OCI-M1 (cell line): Measurements from ENCODE around the gene B3GAT1.

Experiments used
- DNase-seq: peaks from one replicate; lab custom pipeline; 2025; lab: John Stamatoyannopoulos, UW

The B3GAT1 gene

GRCh38 chr11:134441706-134442105, 29.7 kb upstream of the B3GAT1 start:
- no peak for DNase-seq

GRCh38 chr11:134441281-134441680, 29.2 kb upstream of the B3GAT1 start:
- no peak for DNase-seq

- no peak for DNase-seq
Observed at GRCh38 chr11:134440851-134441250, 28.8 kb upstream of the B3GAT1 start.

GRCh38 chr11:134438542-134439537, 26.8 kb upstream of the B3GAT1 start:
- no peak for DNase-seq

- DNase-seq = no peak
Observed at GRCh38 chr11:134437821-134438220, 25.8 kb upstream of the B3GAT1 start.

- DNase-seq = no peak
Observed at GRCh38 chr11:134436781-134437180, 24.7 kb upstream of the B3GAT1 start.

GRCh38 chr11:134433806-134434205, 21.8 kb upstream of the B3GAT1 start:
- DNase-seq = no peak

GRCh38 chr11:134433251-134433650, 21.2 kb upstream of the B3GAT1 start:
- DNase-seq = no peak

GRCh38 chr11:134432776-134433175, 20.7 kb upstream of the B3GAT1 start:
- no peak for DNase-seq

- DNase-seq = no peak
Observed at GRCh38 chr11:134429106-134429505, 17.1 kb upstream of the B3GAT1 start.

- no peak for DNase-seq
Observed at GRCh38 chr11:134425816-134426536, 13.9 kb upstream of the B3GAT1 start.

GRCh38 chr11:134425413-134425812, 13.4 kb upstream of the B3GAT1 start:
- DNase-seq = no peak

GRCh38 chr11:134423106-134423505, 11.1 kb upstream of the B3GAT1 start:
- no peak for DNase-seq

- DNase-seq = peak; percentile 12
Observed at GRCh38 chr11:134417871-134418840, 6.1 kb upstream of the B3GAT1 start.

GRCh38 chr11:134416726-134417125, 4.7 kb upstream of the B3GAT1 start:
- DNase-seq = no peak

GRCh38 chr11:134414766-134415765, 3.0 kb upstream of the B3GAT1 start:
- DNase-seq = no peak

- DNase-seq = no peak
Observed at GRCh38 chr11:134413826-134414731, 2.0 kb upstream of the B3GAT1 start.

GRCh38 chr11:134413043-134413825, 1.2 kb upstream of the B3GAT1 start:
- no peak for DNase-seq

- no peak for DNase-seq
Observed at GRCh38 chr11:134410766-134411165, 1.3 kb downstream of the B3GAT1 start.
